ENCODE measurements around the gene KNDC1.

GRCh38 chr10:133162178-133162909 lies 2.3 kb downstream of the KNDC1 start:
- TF ChIP-seq ZNF292 (tag by site-specific recombination; IDR thresholded peaks at IDR 0.05; ENCODE audit: borderline replicate concordance, low read depth) (no peak), ZNF302 (tag by site-specific recombination; IDR thresholded peaks at IDR 0.05; ENCODE audit: low read depth) (no peak), ZNF311 (tag by site-specific recombination; IDR thresholded peaks at IDR 0.05; ENCODE audit: borderline replicate concordance) (no peak), ZNF146 (tag by site-specific recombination; IDR thresholded peaks at IDR 0.05) (no peak), ZNF501 (tag by site-specific recombination; IDR thresholded peaks at IDR 0.05) (no peak), ZNF18 (tag by site-specific recombination; IDR thresholded peaks at IDR 0.05) (no peak), ZNF48 (tag by site-specific recombination; IDR thresholded peaks at IDR 0.05) (no peak), ZNF16 (tag by site-specific recombination; IDR thresholded peaks at IDR 0.05; ENCODE audit: low read depth) (no peak), ZNF274 (IDR thresholded peaks at IDR 0.05; ENCODE audit: low read length) (no peak), ZNF274 (tag by site-specific recombination; IDR thresholded peaks at IDR 0.05; ENCODE audit: borderline replicate concordance) (no peak)
- TF ChIP-seq, protein P1, sequence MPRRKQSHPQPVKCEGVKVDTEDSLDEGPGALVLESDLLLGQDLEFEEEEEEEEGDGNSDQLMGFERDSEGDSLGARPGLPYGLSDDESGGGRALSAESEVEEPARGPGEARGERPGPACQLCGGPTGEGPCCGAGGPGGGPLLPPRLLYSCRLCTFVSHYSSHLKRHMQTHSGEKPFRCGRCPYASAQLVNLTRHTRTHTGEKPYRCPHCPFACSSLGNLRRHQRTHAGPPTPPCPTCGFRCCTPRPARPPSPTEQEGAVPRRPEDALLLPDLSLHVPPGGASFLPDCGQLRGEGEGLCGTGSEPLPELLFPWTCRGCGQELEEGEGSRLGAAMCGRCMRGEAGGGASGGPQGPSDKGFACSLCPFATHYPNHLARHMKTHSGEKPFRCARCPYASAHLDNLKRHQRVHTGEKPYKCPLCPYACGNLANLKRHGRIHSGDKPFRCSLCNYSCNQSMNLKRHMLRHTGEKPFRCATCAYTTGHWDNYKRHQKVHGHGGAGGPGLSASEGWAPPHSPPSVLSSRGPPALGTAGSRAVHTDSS (tag by site-specific recombination; IDR thresholded peaks at IDR 0.05), result no peak
- TF ChIP-seq, protein P2, sequence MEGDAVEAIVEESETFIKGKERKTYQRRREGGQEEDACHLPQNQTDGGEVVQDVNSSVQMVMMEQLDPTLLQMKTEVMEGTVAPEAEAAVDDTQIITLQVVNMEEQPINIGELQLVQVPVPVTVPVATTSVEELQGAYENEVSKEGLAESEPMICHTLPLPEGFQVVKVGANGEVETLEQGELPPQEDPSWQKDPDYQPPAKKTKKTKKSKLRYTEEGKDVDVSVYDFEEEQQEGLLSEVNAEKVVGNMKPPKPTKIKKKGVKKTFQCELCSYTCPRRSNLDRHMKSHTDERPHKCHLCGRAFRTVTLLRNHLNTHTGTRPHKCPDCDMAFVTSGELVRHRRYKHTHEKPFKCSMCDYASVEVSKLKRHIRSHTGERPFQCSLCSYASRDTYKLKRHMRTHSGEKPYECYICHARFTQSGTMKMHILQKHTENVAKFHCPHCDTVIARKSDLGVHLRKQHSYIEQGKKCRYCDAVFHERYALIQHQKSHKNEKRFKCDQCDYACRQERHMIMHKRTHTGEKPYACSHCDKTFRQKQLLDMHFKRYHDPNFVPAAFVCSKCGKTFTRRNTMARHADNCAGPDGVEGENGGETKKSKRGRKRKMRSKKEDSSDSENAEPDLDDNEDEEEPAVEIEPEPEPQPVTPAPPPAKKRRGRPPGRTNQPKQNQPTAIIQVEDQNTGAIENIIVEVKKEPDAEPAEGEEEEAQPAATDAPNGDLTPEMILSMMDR (tag by site-specific recombination; IDR thresholded peaks at IDR 0.05), result no peak
